SK-N-SH (cell line): ENCODE data around the gene UCN2.

Experiments
- CHD2 ChIP-seq: fragments of 150-350 bp; IDR thresholded peaks from 2 replicates; pipeline ENCODE4 v1.6.1; 2018; ENCODE audit warnings: low read length; ENCODE audit not compliant: partially characterized antibody
- CTCF ChIP-seq: fragments of 200-600 bp; sonication (generic); IDR thresholded peaks from 2 replicates; pipeline ENCODE4 v1.6.1; 2017; ENCODE audit warnings: antibody characterized with exemption, mild to moderate bottlenecking, moderate library complexity

GRCh38 chr3:48555949-48556795 lies 7.4 kb downstream of the UCN2 start:
- TF ChIP-seq CTCF (no peak), CHD2 (no peak)
